A673 (cell line): Measurements from ENCODE around the gene SNX30.

Source experiments
- EZH2 ChIP-seq: fragments of 200-600 bp; sonication (generic); IDR thresholded peaks from 2 replicates; pipeline ENCODE4 v1.6.1; 2017; ENCODE audit warnings: borderline replicate concordance, low read depth, mild to moderate bottlenecking, mixed read lengths, antibody characterized with exemption, low read length; ENCODE audit not compliant: poor library complexity, severe bottlenecking
- TF ChIP-seq, protein P1 (sequence below): fragments of 300-800, 200-600 bp; sonication (generic); conservative IDR thresholded peaks from 2 replicates; pipeline ENCODE4 v1.5.1; 2017; ENCODE audit warnings: low read depth, mild to moderate bottlenecking, antibody characterized with exemption, low read length, moderate library complexity, mixed read lengths

DNA sequence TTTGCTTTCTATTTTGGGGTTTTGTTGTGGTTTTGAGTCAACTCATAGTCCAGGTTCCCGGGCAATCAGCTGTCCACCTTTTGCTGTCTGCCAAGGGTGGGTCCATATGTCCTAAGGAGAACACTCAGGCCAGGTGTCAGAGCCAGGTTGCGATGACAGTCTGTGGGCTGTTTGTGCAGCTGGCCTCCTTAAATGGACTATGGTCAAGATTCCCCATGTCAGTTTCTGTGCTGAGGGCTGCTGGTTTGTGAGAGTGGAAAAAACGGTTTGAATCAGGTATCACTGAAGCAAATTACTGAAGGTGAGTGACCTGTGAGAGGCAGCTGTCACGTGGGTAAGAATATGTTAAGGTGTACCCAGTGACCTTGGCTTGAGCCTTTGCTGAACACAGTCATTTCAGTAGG lies 33.0 kb downstream of the SNX30 start:
- TF ChIP-seq, protein P1, sequence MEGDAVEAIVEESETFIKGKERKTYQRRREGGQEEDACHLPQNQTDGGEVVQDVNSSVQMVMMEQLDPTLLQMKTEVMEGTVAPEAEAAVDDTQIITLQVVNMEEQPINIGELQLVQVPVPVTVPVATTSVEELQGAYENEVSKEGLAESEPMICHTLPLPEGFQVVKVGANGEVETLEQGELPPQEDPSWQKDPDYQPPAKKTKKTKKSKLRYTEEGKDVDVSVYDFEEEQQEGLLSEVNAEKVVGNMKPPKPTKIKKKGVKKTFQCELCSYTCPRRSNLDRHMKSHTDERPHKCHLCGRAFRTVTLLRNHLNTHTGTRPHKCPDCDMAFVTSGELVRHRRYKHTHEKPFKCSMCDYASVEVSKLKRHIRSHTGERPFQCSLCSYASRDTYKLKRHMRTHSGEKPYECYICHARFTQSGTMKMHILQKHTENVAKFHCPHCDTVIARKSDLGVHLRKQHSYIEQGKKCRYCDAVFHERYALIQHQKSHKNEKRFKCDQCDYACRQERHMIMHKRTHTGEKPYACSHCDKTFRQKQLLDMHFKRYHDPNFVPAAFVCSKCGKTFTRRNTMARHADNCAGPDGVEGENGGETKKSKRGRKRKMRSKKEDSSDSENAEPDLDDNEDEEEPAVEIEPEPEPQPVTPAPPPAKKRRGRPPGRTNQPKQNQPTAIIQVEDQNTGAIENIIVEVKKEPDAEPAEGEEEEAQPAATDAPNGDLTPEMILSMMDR: no peak
- TF ChIP-seq EZH2: no peak
